HG03432 (cell line): Measurements from ENCODE around the gene TACR1.
"Not testable (repeated sequence)": the region's sequence is repeated elsewhere in the genome, so short reads cannot be mapped to it uniquely, and the experiment has no call there.

Source experiments
- ATAC-seq: cut with Tn5 transposase; IDR thresholded peaks from one replicate; pipeline ENCODE4 v1.9.1; 2021; ENCODE audit warnings: mild to moderate bottlenecking, moderate library complexity; ENCODE audit not compliant: unreplicated experiment

The TACR1 gene

GRCh38 chr2:75195076-75195691 lies 4.1 kb downstream of the TACR1 start:
- no peak for ATAC-seq

GRCh38 chr2:75194184-75194868 lies 5.0 kb downstream of the TACR1 start:
- ATAC-seq: no peak

- no peak for ATAC-seq
Measured at GRCh38 chr2:75192496-75192895, 6.8 kb downstream of the TACR1 start.

DNA sequence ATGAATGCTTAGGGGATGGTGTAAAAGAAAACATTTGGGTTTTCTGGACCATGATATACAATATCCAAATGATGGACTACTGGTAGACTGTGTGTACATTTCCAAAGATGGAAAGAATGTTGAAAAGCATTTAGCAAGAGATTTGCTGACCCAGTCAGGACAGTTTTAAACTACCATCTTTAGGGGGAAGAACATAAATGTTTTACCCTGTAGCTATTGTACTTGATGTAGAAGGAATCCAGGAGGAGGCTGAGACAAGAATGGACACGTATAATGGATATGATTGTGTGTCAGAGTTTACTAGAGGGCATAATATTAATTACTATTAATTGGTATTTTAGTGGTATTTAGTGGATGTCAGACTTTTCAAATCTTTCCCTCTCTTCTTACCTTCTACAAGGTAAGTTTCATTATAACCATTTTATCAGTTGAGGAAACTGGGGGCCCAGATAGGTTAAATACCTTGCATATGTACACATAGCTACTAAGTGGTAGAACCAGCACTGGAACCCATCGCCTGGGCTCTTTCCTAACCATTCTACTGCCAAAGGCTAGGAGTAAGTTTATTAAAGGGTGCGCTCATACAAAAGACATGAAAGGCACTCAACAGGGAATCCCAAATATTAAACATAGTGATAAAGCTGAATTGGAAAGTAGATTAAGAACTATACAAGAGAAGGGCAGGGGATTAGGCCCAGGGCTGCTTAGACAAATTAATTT lies 8.9 kb downstream of the TACR1 start:
- ATAC-seq: no peak

DNA sequence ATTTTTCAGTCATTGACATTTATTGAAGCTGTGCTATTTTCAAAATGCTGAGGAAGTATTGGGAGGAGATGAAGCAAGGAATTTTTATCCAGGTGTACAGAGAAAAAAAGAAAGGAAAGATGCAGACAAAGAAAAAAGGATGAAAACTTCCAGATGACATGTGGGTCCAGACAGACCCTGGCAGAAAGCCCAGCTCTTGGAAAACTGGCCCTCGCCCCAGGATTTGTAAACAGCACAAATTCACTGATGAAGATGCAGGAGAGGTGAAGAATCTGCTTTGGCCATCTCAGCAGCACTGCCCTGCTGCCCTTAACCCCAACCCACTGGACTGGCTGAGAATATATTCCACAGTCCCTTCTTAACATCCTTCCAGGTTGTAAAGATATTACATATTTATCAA lies 12.5 kb downstream of the TACR1 start:
- ATAC-seq: no peak

DNA sequence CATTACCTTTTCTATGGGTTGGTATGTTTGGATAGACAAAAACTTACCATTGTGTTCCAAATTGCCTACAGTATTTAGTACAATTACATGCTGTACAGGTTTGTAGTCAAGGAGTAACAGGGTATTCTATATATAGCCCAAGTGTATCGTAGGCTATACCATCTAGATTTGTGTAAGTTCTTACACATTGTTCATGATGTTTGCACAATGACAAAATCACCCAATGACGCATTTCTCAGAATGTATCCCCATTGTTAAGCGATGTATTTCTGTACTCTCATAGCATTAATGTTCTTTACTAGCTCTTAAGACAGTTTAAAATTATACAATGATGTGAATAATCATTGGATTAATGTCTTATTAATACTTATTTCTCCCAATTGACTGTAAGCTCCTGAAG lies 16.7 kb downstream of the TACR1 start:
- ATAC-seq: no peak

- no peak for ATAC-seq
Measured at GRCh38 chr2:75180476-75180875, 18.8 kb downstream of the TACR1 start.

- ATAC-seq: no peak
Measured at GRCh38 chr2:75177427-75177826, 21.9 kb downstream of the TACR1 start.

DNA sequence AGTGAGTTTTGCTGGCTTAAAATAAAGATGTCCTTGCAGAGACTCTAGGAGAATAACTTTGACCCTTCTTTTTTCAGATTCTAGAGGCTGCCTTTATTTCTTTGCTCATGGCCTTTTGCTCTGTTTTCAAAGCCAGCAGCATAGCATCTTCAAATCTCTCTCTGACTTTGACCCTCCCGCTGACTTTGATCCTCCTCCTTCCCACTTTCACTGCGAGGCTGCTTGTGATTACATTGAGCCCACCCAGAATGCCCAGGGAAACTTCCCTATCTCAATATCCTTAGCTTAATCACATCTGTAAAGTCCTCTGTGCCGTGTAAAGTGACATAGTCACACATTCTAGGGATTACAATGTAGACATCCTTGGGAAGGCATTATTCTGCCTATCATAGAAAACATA lies 23.9 kb downstream of the TACR1 start:
- ATAC-seq: no peak

- no peak for ATAC-seq
Measured at GRCh38 chr2:75174981-75175380, 24.3 kb downstream of the TACR1 start.

DNA sequence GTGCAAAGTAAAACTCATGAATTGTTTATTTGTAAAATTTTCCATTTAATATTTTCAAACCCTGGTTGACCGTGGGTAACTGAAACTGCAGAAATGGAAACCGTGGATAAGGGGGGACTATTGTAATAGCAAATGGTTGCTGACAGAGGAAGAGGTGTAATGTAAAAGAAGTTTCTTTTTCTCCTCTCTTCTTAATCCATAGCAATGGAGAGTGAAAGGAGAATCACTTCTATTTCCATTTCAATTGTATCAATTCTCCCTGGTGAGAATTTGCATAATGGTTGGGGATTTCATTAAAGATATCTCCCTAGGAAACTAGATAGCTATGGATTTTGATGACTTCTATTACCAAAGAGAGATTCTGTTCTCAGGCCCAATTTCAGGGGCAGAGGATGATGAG lies 24.8 kb downstream of the TACR1 start:
- no peak for ATAC-seq

DNA sequence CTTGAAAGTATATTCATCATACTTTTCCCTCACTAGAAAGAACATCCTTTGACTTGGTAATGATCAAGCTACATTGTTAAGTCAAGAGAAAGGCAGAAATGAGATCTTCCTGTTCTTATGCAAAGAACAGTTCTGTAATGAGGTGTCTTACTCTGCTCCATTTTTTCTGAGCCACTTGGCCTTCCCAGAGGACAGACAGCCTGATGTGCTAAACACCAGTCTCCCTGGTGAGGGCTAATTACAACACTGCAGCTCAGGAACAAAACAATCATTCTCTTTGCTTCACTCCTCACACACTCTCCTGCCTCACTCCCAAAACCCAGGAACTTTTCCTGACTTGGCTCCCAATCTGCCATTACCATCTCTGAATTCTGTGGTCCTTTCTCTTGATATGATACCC lies 25.6 kb downstream of the TACR1 start:
- ATAC-seq: no peak

GRCh38 chr2:75171423-75171822 lies 27.9 kb downstream of the TACR1 start:
- not testable (repeated sequence) for ATAC-seq

GRCh38 chr2:75170889-75171288 lies 28.4 kb downstream of the TACR1 start:
- ATAC-seq: no peak

DNA sequence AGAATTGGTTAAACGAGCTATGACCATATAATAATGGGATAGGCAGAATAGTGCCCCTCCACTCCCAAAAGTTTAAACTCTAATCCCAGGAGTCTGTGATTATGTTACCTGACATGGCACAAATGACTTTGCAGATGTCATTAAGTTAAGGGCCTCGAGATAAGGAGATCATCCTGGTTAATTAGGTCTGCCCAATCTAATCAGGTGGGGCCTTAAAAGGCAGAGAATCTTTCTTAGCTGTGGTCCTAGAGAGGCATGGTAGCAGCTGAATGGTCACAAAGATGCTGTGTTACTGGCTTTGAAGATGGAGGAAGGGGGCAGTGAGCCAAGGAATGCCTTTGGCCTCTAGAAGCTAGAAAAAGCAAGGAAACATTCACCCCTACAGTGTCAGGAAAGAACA lies 31.1 kb downstream of the TACR1 start:
- ATAC-seq: no peak

DNA sequence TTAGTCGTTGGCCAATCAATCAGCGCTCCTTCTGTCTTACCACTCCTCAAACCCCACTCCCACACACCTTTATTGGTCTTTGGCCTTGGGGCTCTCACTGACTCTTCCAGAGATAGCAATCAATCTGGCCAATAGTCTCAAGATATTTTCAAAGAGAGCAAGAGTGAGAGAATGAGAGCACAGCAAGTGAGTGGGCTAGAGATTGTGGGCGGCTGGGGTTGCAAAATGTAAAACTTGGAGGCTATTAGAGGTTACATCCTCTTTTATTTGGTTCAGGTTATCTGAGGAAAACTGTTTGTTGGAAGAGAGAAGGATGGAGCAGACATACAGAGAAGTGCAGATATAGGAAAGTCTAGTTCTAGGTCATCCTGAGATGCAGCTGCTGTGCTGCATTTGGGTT lies 32.8 kb downstream of the TACR1 start:
- ATAC-seq: no peak

- no peak for ATAC-seq
Measured at GRCh38 chr2:75162897-75163296, 36.4 kb downstream of the TACR1 start.

- ATAC-seq: no peak
Measured at GRCh38 chr2:75162259-75162658, 37.1 kb downstream of the TACR1 start.

DNA sequence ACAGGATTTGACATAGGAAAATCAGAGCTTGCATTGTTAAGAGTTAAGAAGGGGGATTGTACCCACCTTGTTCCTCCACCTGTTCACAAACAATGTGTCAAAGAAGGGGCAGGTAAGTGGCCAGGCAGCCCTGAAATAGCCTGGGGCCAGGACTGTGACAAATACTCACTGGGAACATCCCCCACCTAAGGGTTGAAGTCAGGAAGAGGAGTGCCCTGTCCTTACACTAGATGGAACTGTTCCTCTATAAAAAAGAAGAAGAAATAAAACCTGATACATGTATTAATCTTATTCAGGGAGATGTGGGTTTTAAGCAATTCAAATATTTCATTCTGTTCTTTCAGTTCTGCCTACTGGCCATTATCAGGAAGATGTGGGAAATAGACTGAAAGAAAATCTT lies 41.9 kb downstream of the TACR1 start:
- no peak for ATAC-seq

GRCh38 chr2:75155115-75155514 lies 44.2 kb downstream of the TACR1 start:
- ATAC-seq: no peak

GRCh38 chr2:75153221-75153620 lies 46.1 kb downstream of the TACR1 start:
- no peak for ATAC-seq

DNA sequence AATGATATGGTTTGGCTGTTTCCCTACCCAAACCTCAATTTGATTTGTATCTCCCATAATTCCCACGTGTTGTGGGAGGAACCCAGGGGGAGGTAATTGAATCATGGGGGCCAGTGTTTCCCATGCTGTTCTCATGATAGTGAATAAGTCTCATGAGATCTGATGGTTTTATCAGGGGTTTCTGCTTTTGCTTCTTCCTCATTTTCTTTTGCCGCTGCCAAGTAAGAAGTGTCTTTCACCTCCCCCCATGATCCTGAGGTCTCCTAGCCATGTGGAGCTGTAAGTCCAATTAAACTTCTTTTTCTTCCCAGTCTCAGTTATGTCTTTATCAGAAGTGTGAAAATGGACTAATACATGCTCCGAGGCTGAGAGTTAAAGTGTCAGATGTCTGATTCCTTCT lies 47.1 kb downstream of the TACR1 start:
- not testable (repeated sequence) for ATAC-seq
